Fibroblast of mammary gland (primary cell): ENCODE measurements around the gene CNKSR2.

ENCODE experiments used
- DNase-seq: peaks from one replicate; pipeline ENCODE4 v3.0.0-alpha.2; 2010; ENCODE audit warnings: low read depth
- H3K4me3 ChIP-seq: 2 replicates; pipeline ENCODE4 v1.5.1; 2011; ENCODE audit warnings: low read depth, mild to moderate bottlenecking, low read length, moderate library complexity; ENCODE audit not compliant: control insufficient read depth
- CTCF ChIP-seq: conservative IDR thresholded peaks from 2 replicates; pipeline ENCODE4 v1.5.1; 2011; ENCODE audit warnings: low read depth, low read length, inconsistent platforms; ENCODE audit not compliant: control insufficient read depth, insufficient read depth

Gene CNKSR2

GRCh38 chrX:21639775-21640174, 265.6 kb downstream of the CNKSR2 start:
- no peak for DNase-seq
- TF ChIP-seq CTCF, result no peak
- H3K4me3 ChIP-seq, result no peak overlapping the region

- DNase-seq, result no peak
- no peak overlapping the region for H3K4me3 ChIP-seq
- no peak for TF ChIP-seq CTCF
Observed at GRCh38 chrX:21645431-21645830, 271.2 kb downstream of the CNKSR2 start.

- no peak for DNase-seq
- TF ChIP-seq CTCF, result no peak
- H3K4me3 ChIP-seq, result no peak overlapping the region
Observed at GRCh38 chrX:21645886-21646285, 271.7 kb downstream of the CNKSR2 start.

GRCh38 chrX:21655901-21656586, 281.8 kb downstream of the CNKSR2 start:
- H3K4me3 ChIP-seq, result no peak overlapping the region
- no peak for DNase-seq
- no peak for TF ChIP-seq CTCF

GRCh38 chrX:21656587-21657317, 282.5 kb downstream of the CNKSR2 start:
- no peak overlapping the region for H3K4me3 ChIP-seq
- DNase-seq, result no peak
- no peak for TF ChIP-seq CTCF

GRCh38 chrX:21657318-21658151, 283.3 kb downstream of the CNKSR2 start:
- no peak for DNase-seq
- TF ChIP-seq CTCF, result no peak
- H3K4me3 ChIP-seq, result no peak overlapping the region
